PC-3 (cell line): ENCODE data around the gene TFEB.

Source experiments
- CTCF ChIP-seq: fragments of 300-600 bp; sonication (generic); conservative IDR thresholded peaks from 2 replicates; pipeline ENCODE4 v1.5.1; 2017; ENCODE audit warnings: antibody characterized with exemption, low read depth, mild to moderate bottlenecking, low read length
- EZH2 ChIP-seq: fragments of 300-600 bp; sonication (generic); IDR thresholded peaks from one replicate; pipeline ENCODE4 v1.6.1; 2017; ENCODE audit warnings: antibody characterized with exemption, mild to moderate bottlenecking, low read length; ENCODE audit not compliant: unreplicated experiment
- EZH2phosphoT487 ChIP-seq: fragments of 300-600 bp; sonication (generic); IDR thresholded peaks from 2 replicates; pipeline ENCODE4 v1.6.1; 2018; ENCODE audit warnings: mild to moderate bottlenecking, antibody characterized with exemption, low read length, borderline replicate concordance

GRCh38 chr6:41719436-41720261, 15.8 kb downstream of the TFEB start:
- TF ChIP-seq EZH2phosphoT487 (no peak), CTCF (no peak), EZH2 (no peak)
